ENCODE results near the gene ANGEL2.

Gene ANGEL2

DNA sequence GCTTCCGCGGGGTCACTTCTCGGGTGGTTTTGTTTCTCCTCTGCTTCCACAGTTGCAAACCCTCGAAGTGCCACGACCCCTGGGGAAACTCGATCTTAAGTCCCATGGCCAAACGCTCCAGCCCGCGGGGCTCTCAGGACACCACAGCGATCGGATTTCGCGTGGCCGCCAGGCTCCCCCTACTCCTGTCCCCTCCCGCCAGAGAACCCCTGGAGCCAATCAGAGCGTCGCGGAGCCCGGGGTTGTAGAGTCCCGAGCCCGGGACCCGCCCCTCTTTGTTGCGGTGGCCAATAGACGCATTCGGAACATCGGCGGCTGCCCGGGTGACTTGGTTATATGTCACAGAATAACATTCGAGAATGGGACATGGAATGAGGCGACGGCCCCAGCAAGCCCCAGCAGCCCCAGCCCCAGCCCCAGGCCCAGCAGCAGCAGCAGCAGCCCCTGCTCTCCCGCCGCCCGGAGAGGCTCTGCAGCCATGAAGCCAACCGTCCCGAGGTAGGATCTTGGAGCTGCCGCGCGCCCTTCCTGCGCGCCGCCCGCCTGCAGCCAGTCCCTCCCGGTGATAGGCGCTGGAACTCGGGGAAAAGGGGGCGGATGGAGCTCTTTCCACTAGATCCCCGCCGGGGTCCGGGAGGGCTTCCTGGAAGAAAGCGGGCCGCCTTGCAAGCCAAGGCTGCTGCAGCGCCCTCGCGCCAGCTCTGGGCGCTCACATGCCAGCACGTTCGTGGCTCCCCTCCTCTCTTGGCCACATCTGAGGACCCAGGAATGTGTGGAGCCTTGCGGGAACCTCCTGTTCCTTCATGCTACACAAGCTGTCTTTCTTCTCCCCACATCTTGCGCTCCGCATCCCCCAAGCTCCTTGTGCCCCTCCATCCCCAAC lies 65.2 kb downstream of the ANGEL2 start, which contains the start of gene VASH2:
VASH2 (plus strand) TSS at position 299 of the 883 bp plus-strand sequence. CDS start 1,002 bp downstream, outside the sequence.
- DNase-seq, result peak; percentile 30

DNA sequence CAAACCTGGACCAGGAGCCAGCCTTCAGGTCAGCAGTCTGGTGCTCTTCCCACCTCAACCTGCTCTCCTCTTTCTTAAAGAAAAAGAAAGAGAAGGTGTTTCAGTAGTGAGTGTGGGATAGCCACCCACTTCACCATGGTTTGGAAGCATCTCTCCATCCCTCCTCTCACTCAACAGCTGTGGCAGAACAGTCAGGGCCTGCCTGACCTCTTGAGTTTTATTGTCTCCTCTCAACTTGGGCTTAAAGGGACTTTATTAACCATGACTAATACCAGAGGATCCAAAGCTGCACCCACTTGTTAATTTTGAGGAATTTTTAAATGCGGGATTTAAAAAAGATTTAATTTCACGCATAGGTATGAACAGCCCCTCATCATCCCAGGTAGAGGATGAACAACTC lies 65.9 kb downstream of the ANGEL2 start:
- DNase-seq, result no peak

DNA sequence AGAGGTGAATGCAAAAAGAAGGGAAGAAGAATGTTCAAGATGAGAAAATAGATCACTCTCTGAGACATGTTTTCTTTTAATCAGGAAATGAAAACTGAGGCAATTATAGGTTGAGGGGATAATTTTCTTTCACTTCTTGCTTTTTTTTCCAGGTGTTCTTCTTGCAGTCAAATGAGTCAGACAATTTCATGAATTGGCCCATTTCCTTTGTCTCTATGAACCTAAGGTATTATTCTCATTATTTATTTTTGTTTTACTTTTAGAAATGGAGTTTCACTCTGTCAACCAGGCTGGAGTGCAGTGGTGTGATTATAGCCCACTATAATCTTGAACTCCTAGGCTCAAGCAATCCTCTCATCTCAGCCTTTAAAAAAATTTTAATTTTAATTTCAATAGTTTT lies 68.8 kb downstream of the ANGEL2 start:
- no peak for DNase-seq

DNA sequence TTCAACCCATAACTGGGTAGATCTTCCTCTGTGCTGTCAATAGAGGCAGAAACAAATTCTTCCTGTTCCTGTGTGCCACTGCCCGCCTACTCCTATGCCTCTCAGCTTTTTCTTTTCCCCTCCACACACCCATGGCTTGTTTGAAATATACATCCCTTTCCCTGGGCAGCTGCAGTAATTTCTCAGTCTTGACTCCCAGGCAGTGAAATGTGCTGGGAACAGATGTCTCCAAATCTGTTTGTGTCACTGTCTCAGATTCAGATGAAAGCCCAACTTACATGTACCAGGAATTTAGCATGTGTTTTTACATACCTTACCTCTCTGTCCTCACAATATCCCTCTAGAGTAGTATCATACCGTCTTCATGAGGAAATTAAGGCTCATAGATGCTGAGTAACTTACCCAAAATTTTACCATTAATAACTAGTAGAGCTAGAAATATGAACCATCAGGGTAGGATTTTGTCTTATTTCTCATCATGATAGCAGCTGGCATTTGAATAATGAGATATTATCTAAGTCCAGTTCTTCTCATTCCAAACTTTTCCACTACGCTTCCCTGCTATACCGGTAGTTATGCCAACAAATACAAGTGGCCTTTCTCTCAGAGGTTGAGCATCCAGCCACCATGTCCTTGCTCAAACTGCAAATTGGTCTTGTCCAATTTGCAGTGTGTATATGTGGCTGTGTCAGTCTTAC lies 70.1 kb downstream of the ANGEL2 start:
- DNase-seq, result no peak

DNA sequence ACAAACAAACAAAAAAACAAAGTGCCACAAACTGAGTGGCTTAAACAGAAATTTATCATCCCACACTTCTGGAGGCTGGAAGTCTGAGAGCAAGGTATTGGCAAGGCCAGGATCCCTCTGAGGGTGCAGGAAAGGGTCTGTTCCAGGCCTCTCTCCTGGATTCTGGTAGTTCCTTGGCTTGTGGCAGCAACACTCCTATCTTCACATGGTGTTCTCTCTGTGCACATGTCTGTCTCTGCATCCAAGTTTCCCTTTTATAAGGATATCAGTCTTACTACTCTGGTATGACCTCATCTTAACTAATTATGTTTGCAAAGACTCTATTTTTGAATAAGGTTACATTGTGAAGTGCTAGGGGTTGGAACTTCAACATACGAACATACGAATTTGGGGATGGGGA lies 70.6 kb downstream of the ANGEL2 start:
- no peak for DNase-seq

DNA sequence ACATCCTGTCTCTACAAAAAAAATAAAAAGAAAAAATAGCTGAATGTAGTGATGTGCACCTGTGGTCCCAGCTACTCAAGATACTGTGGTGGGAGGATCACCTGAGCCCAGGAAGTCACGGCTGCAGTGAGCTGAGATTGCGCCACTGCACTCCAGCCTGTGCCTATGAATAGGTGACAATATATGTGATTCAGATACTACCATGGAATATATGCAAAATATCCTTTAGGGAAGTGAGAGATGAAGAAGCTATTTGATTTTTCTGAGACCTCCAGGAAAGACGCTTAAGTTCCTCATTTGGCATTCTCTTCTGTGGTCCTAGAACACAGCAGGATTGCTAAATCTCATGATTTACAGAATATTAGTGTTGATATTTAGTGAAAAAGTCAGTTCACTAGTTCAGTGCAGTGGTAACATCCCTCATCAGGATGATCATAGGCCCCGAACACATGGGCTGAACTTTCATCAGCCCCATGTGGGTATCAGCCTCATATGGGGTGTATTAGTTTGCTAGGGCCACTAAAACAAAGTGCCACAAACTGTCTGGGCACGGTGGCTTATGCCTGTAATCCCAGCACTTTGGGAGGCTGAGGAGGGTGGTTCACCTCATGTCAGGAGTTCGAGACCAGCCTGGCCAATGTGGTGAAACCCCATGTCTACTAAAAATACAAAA lies 71.3 kb downstream of the ANGEL2 start:
- no peak for DNase-seq

DNA sequence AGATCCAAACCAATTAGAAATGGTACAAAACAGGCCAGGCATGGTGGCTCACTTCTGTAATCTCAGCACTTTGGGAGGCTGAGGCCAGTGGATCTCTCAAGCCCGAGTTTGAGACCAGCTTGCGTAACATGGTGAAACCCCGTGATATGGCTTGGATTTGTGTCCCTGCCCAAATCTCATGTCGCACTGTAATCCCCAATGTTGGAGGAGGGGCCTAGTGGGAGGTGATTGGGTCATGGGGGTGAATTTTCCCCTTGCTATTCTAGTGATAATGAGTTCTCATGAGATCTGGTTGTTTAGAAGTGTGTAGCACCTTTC lies 72.3 kb downstream of the ANGEL2 start:
- DNase-seq, result no peak

DNA sequence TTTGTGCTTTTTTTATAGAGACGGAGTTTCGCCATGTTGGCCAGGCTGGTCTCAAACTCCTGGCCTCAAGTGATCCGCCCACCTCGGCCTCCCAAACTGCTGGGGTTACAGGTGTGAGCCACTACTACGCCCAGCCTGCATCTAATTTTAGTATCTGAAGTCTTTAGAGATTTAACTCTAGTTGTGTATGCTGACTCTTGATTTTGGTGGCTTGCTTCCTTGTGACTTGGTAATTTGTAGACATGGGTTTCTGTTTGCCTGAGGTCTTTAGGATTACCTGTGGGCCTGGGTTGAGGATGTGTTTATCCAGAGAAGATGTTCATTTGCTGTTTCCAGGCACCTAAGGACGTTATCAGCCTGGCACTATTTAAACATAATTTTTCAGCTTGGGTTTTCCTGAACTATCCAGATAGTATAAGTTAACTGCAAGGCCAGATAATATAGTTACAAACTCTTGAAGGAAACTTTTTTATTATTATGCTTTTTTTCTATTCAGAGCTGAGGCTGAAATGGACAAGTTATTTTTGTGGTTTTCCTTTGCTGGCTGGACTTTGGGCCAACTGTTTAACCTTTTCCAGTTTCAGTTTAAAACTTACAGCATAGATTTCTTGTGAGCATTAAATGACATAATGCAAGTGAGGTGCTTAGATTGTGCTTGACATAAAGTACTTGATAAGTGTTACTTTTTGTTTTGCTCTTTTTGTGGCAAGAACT lies 72.8 kb downstream of the ANGEL2 start:
- DNase-seq, result no peak
